NCI-H345 treated with DMSO at 0.1 percent for 48 hours (cell line): ENCODE measurements around the gene LINC01488.

ENCODE experiments used
- DNase-seq: peaks from one replicate; lab custom pipeline; 2025; ENCODE audit not compliant: unreplicated experiment; lab: John Stamatoyannopoulos, UW

Gene LINC01488

GRCh38 chr11:69508974-69509373, 27.5 kb downstream of the LINC01488 start:
- DNase-seq, result no peak

GRCh38 chr11:69509381-69509780, 27.9 kb downstream of the LINC01488 start:
- DNase-seq, result no peak

- DNase-seq, result no peak
Observed at GRCh38 chr11:69509846-69510390, 28.5 kb downstream of the LINC01488 start.

- no peak for DNase-seq
Observed at GRCh38 chr11:69510471-69511357, 29.3 kb downstream of the LINC01488 start.

GRCh38 chr11:69511358-69512055, 30.0 kb downstream of the LINC01488 start:
- no peak for DNase-seq

GRCh38 chr11:69512136-69512535, 30.7 kb downstream of the LINC01488 start:
- DNase-seq, result no peak

GRCh38 chr11:69512790-69513189, 31.3 kb downstream of the LINC01488 start:
- no peak for DNase-seq

- DNase-seq, result no peak
Observed at GRCh38 chr11:69513196-69513595, 31.7 kb downstream of the LINC01488 start.

- no peak for DNase-seq
Observed at GRCh38 chr11:69513663-69514224, 32.3 kb downstream of the LINC01488 start.

GRCh38 chr11:69514771-69515170, 33.3 kb downstream of the LINC01488 start:
- no peak for DNase-seq

- no peak for DNase-seq
Observed at GRCh38 chr11:69515271-69516245, 34.1 kb downstream of the LINC01488 start.

GRCh38 chr11:69516526-69516925, 35.1 kb downstream of the LINC01488 start:
- DNase-seq, result no peak

GRCh38 chr11:69518081-69518950, 36.9 kb downstream of the LINC01488 start:
- no peak for DNase-seq

- DNase-seq, result no peak
Observed at GRCh38 chr11:69520186-69520916, 38.9 kb downstream of the LINC01488 start.

- no peak for DNase-seq
Observed at GRCh38 chr11:69521457-69521856, 40.0 kb downstream of the LINC01488 start.

- DNase-seq, result no peak
Observed at GRCh38 chr11:69523453-69523852, 42.0 kb downstream of the LINC01488 start.

GRCh38 chr11:69524291-69524882, 42.9 kb downstream of the LINC01488 start:
- DNase-seq, result no peak

- DNase-seq, result no peak
Observed at GRCh38 chr11:69524991-69525411, 43.5 kb downstream of the LINC01488 start.
